Measurements from ENCODE around the gene ST3GAL4.
"Not testable (repeated sequence)": the region's sequence is repeated elsewhere in the genome, so short reads cannot be mapped to it uniquely, and the experiment has no call there.

The ST3GAL4 gene

GRCh38 chr11:126373389-126374066, 18.0 kb downstream of the ST3GAL4 start:
- H3K27me3 Mint-ChIP-seq (ENCODE audit: low read depth); H3K27ac Mint-ChIP-seq; H3K4me3 Mint-ChIP-seq; H3K9me3 Mint-ChIP-seq; H3K4me1 Mint-ChIP-seq (ENCODE audit: low read depth); H3K36me3 Mint-ChIP-seq (ENCODE audit: low read depth): not testable (repeated sequence)

GRCh38 chr11:126374562-126375300, 19.2 kb downstream of the ST3GAL4 start:
- H3K27me3 Mint-ChIP-seq (ENCODE audit: low read depth); H3K27ac Mint-ChIP-seq; H3K4me3 Mint-ChIP-seq; H3K4me1 Mint-ChIP-seq (ENCODE audit: low read depth); H3K36me3 Mint-ChIP-seq (ENCODE audit: low read depth); H3K9me3 Mint-ChIP-seq: not testable (repeated sequence)

DNA sequence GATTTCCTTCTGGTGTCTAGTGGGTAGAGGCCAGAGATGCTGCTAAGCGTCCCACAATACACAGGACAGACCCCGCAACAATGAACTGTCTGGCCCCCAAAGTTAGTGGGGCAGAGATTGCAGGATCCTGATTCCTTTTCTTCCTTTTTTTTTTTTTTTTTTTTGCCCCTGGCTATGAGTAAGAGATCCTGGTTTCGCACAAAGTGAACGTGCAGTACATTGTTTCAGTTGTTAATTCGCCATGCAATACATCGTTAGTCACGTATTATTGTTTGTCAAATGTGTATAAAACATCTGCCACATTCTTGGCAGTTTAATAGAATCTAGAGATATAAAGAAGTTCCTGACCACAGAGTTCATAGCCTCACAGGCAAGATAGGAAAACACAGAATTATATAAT, 20.2 kb downstream of the ST3GAL4 start:
- Mint-ChIP-seq H3K4me3 (no peak overlapping the region), H3K4me1 (ENCODE audit: low read depth) (no peaks in the 10 kb centered on the region), H3K27me3 (ENCODE audit: low read depth) (no peaks in the 10 kb centered on the region), H3K9me3 (no peaks in the 10 kb centered on the region), H3K27ac (no peak overlapping the region), H3K36me3 (ENCODE audit: low read depth) (no peaks in the 10 kb centered on the region)

- H3K27me3 Mint-ChIP-seq (ENCODE audit: low read depth) = no peaks in the 10 kb centered on the region
- no peaks in the 10 kb centered on the region for H3K36me3 Mint-ChIP-seq (ENCODE audit: low read depth)
- H3K9me3 Mint-ChIP-seq = no peaks in the 10 kb centered on the region
- H3K27ac Mint-ChIP-seq = no peak overlapping the region
- no peaks in the 10 kb centered on the region for H3K4me1 Mint-ChIP-seq (ENCODE audit: low read depth)
- H3K4me3 Mint-ChIP-seq = no peak overlapping the region
These were observed 23.3 kb downstream of the ST3GAL4 start for GRCh38 chr11:126378763-126379162.

- no peaks in the 10 kb centered on the region for H3K9me3 Mint-ChIP-seq
- H3K4me1 Mint-ChIP-seq (ENCODE audit: low read depth) = no peaks in the 10 kb centered on the region
- H3K4me3 Mint-ChIP-seq = no peak overlapping the region
- no peaks in the 10 kb centered on the region for H3K36me3 Mint-ChIP-seq (ENCODE audit: low read depth)
- H3K27ac Mint-ChIP-seq = no peak overlapping the region
- no peaks in the 10 kb centered on the region for H3K27me3 Mint-ChIP-seq (ENCODE audit: low read depth)
These were observed 25.4 kb downstream of the ST3GAL4 start for GRCh38 chr11:126380909-126381308.

DNA sequence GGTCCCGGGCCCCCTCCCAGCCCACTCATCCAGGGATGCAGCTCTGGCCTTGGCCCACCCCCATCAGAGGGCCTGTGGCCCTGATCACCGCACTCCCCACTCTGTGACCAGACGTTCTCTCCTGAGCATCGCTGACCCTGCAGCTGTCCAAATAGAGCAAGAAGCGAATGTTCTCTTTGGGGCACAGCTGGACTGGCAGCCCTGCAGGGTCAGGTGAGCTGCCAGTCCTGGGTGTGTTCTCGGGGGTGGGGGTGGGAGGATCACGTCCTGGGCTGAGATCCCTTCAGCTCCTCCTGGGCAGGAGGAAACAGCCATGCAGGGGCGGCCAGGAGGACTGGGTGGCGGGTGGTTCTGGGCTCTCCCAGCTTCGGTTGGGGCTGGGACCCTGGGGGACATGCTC, 26.5 kb downstream of the ST3GAL4 start:
- H3K27ac Mint-ChIP-seq; H3K27me3 Mint-ChIP-seq (ENCODE audit: low read depth); H3K36me3 Mint-ChIP-seq (ENCODE audit: low read depth); H3K4me3 Mint-ChIP-seq; H3K4me1 Mint-ChIP-seq (ENCODE audit: low read depth); H3K9me3 Mint-ChIP-seq: not testable (repeated sequence)

DNA sequence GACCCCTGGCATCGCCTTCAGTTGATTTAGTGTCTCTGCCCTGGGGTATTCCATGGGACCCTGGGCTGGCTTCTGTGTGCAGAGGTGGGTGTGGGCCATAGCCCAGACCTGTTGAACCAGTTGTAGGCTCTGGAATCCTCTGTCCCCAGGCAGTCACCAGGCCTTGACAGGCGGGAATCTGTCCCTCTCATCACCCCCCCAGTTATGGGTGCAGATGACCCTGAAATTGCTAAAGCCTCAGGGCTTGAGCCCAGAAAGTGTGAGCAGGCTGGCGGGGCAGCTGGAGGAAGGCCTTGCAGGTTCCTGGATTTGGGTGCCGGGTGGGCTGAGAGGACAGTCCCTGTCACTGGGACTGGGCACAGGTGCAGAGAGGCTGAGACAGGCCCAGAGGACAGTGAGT, 27.2 kb downstream of the ST3GAL4 start:
- H3K4me3 Mint-ChIP-seq; H3K4me1 Mint-ChIP-seq (ENCODE audit: low read depth); H3K9me3 Mint-ChIP-seq; H3K36me3 Mint-ChIP-seq (ENCODE audit: low read depth); H3K27me3 Mint-ChIP-seq (ENCODE audit: low read depth); H3K27ac Mint-ChIP-seq: not testable (repeated sequence)

GRCh38 chr11:126383339-126384335, 28.2 kb downstream of the ST3GAL4 start:
- Mint-ChIP-seq H3K27me3 (ENCODE audit: low read depth) (no peaks in the 10 kb centered on the region), H3K27ac (no peak overlapping the region), H3K4me1 (ENCODE audit: low read depth) (peaks cover 9% of the 10 kb centered on the region), H3K9me3 (no peaks in the 10 kb centered on the region), H3K36me3 (ENCODE audit: low read depth) (no peaks in the 10 kb centered on the region), H3K4me3 (no peak overlapping the region)

GRCh38 chr11:126384449-126385070, 29.1 kb downstream of the ST3GAL4 start:
- H3K27ac Mint-ChIP-seq = no peak overlapping the region
- H3K4me3 Mint-ChIP-seq = no peak overlapping the region
- peaks cover 9% of the 10 kb centered on the region for H3K4me1 Mint-ChIP-seq (ENCODE audit: low read depth)
- H3K9me3 Mint-ChIP-seq = no peaks in the 10 kb centered on the region
- H3K27me3 Mint-ChIP-seq (ENCODE audit: low read depth) = no peaks in the 10 kb centered on the region
- no peaks in the 10 kb centered on the region for H3K36me3 Mint-ChIP-seq (ENCODE audit: low read depth)

DNA sequence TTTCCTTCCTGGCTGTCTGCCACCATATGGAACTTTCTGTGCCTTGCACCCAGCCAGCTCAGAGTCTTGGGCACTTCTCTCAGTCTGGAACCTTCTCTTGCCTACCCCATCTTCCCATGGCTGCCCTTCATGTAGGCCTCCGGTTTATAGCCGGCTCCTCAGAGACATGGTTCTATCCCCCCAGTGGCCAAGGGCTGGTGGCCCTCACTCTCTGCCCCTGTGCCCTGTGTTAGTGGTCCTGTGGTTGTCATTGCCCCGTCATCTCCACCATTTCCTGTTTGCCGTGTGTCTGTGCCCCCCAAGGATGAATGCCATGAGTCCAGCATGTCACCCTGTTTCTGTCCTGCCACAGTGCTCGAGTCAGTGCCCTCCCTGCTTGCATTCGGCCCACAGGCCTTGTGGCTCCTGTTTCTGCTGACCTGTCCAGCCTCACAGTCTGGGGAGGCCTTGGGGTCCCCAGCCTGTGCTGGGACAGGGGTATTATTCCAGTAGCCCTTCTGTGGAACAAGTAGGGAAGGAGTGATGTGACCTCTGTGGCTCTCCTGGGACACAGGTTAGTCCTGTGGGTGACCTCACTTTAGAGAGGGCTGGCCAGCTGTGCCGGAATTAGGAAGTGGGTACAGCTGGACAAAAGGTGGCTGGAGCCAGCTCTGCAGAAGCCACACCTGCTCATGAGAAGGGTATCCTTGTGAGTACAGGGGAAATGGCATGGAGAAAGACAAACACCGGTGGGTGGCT, 30.7 kb downstream of the ST3GAL4 start:
- Mint-ChIP-seq H3K4me3 (no peak overlapping the region), H3K9me3 (no peaks in the 10 kb centered on the region), H3K36me3 (ENCODE audit: low read depth) (no peaks in the 10 kb centered on the region), H3K27ac (no peak overlapping the region), H3K4me1 (ENCODE audit: low read depth) (peaks cover 9% of the 10 kb centered on the region), H3K27me3 (ENCODE audit: low read depth) (no peaks in the 10 kb centered on the region)

GRCh38 chr11:126386729-126387071, 31.2 kb downstream of the ST3GAL4 start:
- H3K9me3 Mint-ChIP-seq; H3K36me3 Mint-ChIP-seq (ENCODE audit: low read depth); H3K4me1 Mint-ChIP-seq (ENCODE audit: low read depth); H3K4me3 Mint-ChIP-seq; H3K27ac Mint-ChIP-seq; H3K27me3 Mint-ChIP-seq (ENCODE audit: low read depth): not testable (repeated sequence)

DNA sequence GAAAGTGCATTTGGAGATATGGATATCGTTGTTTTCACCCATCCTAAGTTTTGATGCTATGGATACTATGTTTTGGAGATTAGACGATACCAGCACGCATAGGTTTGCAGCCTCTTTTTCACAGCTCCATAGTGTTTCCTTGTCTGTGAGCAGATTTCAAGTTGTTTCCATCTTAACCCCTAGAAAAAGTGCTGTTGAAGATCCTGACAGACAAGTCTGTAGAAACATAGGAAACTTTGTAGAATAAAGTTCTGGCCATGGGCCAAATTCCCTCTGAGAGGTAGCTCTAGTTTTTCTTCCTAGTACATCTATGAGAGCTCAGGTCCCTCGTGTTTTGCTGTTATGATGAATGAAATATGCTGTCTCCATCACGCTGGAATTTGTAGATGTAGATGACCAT, 32.4 kb downstream of the ST3GAL4 start:
- no peaks in the 10 kb centered on the region for H3K9me3 Mint-ChIP-seq
- H3K27me3 Mint-ChIP-seq (ENCODE audit: low read depth) = no peaks in the 10 kb centered on the region
- H3K4me1 Mint-ChIP-seq (ENCODE audit: low read depth) = peaks cover 9% of the 10 kb centered on the region

DNA sequence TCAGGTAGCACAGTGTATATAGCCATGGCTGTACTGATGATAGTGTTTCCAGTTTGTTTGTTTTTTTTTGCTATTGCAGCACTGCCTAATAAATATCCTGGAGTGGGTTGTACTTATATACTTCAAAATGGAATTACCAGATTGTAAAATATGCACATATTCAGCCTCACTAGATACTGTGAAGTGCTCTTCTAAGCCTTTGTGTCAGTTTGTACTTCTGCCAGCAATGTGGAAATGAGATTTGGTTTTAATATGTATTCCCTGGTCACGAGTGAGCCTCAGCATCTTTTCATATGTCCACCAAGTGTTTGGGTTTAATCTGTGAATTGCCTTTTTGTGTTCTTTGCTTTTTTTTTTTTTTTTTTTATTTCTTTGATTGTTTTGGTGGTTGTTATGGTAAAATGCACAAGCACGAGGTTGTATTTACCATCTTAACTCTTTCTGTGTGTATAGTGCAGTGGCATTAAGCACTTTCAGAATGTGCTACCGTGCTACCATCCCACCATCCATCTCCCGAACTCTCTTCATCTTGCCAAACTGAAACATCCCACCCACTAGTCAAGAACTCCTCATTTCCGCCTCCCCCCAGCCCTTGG, 34.9 kb downstream of the ST3GAL4 start:
- H3K4me3 Mint-ChIP-seq = no peak overlapping the region
- no peak overlapping the region for H3K27ac Mint-ChIP-seq
- peaks cover 9% of the 10 kb centered on the region for H3K4me1 Mint-ChIP-seq (ENCODE audit: low read depth)
- no peaks in the 10 kb centered on the region for H3K9me3 Mint-ChIP-seq
- H3K36me3 Mint-ChIP-seq (ENCODE audit: low read depth) = no peaks in the 10 kb centered on the region
- H3K27me3 Mint-ChIP-seq (ENCODE audit: low read depth) = no peaks in the 10 kb centered on the region

More for the DNA sequence above, 32.4 kb downstream of the ST3GAL4 start:
- H3K27ac Mint-ChIP-seq = no peak overlapping the region
- no peaks in the 10 kb centered on the region for H3K36me3 Mint-ChIP-seq (ENCODE audit: low read depth)
- no peak overlapping the region for H3K4me3 Mint-ChIP-seq

Measured in T-helper 1 cell treated with Interleukin-12 subunit alpha and Interleukin-12 subunit beta and Interleukin-4 antibody, amounts not matched to agents 30 μg/mL and 1 μg/mL, for 36 hours (primary cell).